Activated CD8-positive, alpha-beta T cell treated with anti-CD3 and anti-CD28 coated beads for 36 hours (primary cell): Measurements from ENCODE around the gene RHBDD1. TPM values are rescaled to one million over a fixed set of nuclear protein-coding genes. Genes with fewer than 3 reads are reported as not detected.

Experiments
- ATAC-seq: fragments of 200-7000 bp; cut with Tn5 transposase; one replicate; pipeline ENCODE4 v1.10.0; 2021; ENCODE audit warnings: mild to moderate bottlenecking, moderate library complexity
- CTCF ChIA-PET: fragments of 350-600 bp; sonication (Branson Sonifier 250); formaldehyde crosslinking; loops from one replicate; lab custom pipeline; 2021; ENCODE audit warnings: antibody characterized with exemption; lab: Charles Lee
- POLR2A ChIA-PET: fragments of 350-600 bp; sonication (Branson Sonifier 250); formaldehyde crosslinking; loops from one replicate; lab custom pipeline; 2021; ENCODE audit warnings: antibody characterized with exemption; lab: Charles Lee
- DNase-seq: peaks from one replicate; pipeline ENCODE4 v3.0.0-alpha.2; 2020
- H3K27ac Mint-ChIP-seq: one replicate; pipeline ENCODE4 v1.8.0; 2021; ENCODE audit warnings: mild to moderate bottlenecking, mixed read lengths
- H3K27me3 Mint-ChIP-seq: one replicate; pipeline ENCODE4 v1.8.0; 2021; ENCODE audit warnings: mixed read lengths
- H3K36me3 Mint-ChIP-seq: one replicate; pipeline ENCODE4 v1.8.0; 2021; ENCODE audit warnings: low read depth, mixed read lengths
- H3K4me1 Mint-ChIP-seq: one replicate; pipeline ENCODE4 v1.8.0; 2021; ENCODE audit warnings: low read depth, mixed read lengths
- H3K4me3 Mint-ChIP-seq: one replicate; pipeline ENCODE4 v1.8.0; 2021; ENCODE audit warnings: mild to moderate bottlenecking, moderate library complexity, mixed read lengths
- H3K9me3 Mint-ChIP-seq: one replicate; pipeline ENCODE4 v1.8.0; 2021; ENCODE audit warnings: mixed read lengths
- intact Hi-C: fragments of 100-400 bp; cut with micrococcal nuclease; formaldehyde crosslinking; loops from one replicate; pipeline ENCODE4 v1.10.0; 2022
- total RNA-seq, 2 experiments: library from RNA; stranded (reverse); gene quantifications; one replicate each; pipeline ENCODE4 v1.2.3, GENCODE V29; 2021
- TF ChIP-seq, protein P1 (sequence below): fragments of 200-600 bp; IDR thresholded peaks from one replicate; pipeline ENCODE4 v1.8.0; 2022; ENCODE audit warnings: antibody characterized with exemption, mild to moderate bottlenecking

Gene RHBDD1
- total RNA-seq, 2 experiments from 2014 or later = 34.3 to 35.9 TPM

- intact Hi-C loops = no loop called here
- no peak overlapping the region for H3K4me3 Mint-ChIP-seq
- TF ChIP-seq, protein P1, sequence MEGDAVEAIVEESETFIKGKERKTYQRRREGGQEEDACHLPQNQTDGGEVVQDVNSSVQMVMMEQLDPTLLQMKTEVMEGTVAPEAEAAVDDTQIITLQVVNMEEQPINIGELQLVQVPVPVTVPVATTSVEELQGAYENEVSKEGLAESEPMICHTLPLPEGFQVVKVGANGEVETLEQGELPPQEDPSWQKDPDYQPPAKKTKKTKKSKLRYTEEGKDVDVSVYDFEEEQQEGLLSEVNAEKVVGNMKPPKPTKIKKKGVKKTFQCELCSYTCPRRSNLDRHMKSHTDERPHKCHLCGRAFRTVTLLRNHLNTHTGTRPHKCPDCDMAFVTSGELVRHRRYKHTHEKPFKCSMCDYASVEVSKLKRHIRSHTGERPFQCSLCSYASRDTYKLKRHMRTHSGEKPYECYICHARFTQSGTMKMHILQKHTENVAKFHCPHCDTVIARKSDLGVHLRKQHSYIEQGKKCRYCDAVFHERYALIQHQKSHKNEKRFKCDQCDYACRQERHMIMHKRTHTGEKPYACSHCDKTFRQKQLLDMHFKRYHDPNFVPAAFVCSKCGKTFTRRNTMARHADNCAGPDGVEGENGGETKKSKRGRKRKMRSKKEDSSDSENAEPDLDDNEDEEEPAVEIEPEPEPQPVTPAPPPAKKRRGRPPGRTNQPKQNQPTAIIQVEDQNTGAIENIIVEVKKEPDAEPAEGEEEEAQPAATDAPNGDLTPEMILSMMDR = no peak
- H3K9me3 Mint-ChIP-seq = peaks cover 4% of the 10 kb centered on the region
- CTCF ChIA-PET = no interaction called here
- no peak for DNase-seq
- no peak overlapping the region for H3K27ac Mint-ChIP-seq
- no peaks in the 10 kb centered on the region for H3K27me3 Mint-ChIP-seq
- ATAC-seq = no peak
- POLR2A ChIA-PET = no interaction called here
- H3K4me1 Mint-ChIP-seq = peaks cover 4% of the 10 kb centered on the region
- peaks cover 46% of the 10 kb centered on the region for H3K36me3 Mint-ChIP-seq
Observed at GRCh38 chr2:226881287-226881686, 45.4 kb downstream of the RHBDD1 start.

DNA sequence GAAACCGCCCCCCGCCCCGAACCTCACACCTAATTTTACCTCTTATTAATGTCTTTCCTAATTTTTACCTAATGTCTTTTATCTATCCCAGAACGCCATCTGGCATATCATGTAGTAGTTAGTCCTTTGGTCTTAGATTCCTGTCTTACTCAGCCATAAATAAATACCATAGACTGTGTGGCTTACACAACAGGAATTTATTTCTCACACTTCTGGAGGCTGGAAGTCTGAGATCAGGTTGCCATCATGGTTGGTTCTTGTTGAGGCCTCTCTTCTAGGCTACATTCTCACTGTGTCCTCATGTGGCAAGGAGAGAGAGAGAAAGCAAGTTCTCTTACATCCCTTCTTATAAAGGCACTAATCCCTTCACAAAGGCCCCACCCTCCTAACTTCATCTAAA lies 46.8 kb downstream of the RHBDD1 start:
- CTCF ChIA-PET = no interaction called here
- Mint-ChIP-seq H3K27me3 (no peaks in the 10 kb centered on the region), H3K36me3 (peaks cover 44% of the 10 kb centered on the region), H3K27ac (no peak overlapping the region), H3K4me1 (peaks cover 4% of the 10 kb centered on the region), H3K4me3 (no peak overlapping the region), H3K9me3 (peaks cover 4% of the 10 kb centered on the region)
- TF ChIP-seq, protein P1 = no peak
- ATAC-seq = no peak
- POLR2A ChIA-PET = no interaction called here
- DNase-seq = no peak
- intact Hi-C loops = no loop called here

DNA sequence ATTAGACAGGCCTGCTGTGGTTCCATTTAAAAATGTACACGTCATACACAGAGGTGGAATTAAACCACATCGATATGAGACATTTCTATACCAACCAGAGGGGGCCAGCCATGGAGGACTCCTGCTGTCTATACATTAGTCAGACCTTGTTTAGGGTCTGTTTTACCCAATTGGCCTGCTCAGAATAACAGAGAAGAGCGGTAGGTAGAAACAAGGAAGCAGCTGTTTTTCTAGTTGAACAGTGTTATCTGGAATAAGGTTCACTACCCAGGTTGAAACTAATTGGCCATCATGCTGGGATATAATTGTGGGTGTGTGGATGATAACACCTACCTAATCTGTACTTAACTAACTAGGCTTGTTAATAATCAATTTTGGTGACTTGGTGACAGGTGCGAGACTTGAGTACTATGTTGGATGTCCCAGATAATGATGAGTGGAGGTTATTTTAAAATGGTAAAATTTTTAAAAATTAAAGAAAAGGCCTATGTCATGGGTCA lies 47.5 kb downstream of the RHBDD1 start:
- Mint-ChIP-seq H3K27ac (no peak overlapping the region), H3K27me3 (no peaks in the 10 kb centered on the region), H3K4me3 (no peak overlapping the region), H3K4me1 (peaks cover 4% of the 10 kb centered on the region), H3K36me3 (peaks cover 43% of the 10 kb centered on the region), H3K9me3 (peaks cover 4% of the 10 kb centered on the region)
- no peak for DNase-seq
- intact Hi-C loops = no loop called here
- POLR2A ChIA-PET = no interaction called here
- ATAC-seq = no peak
- CTCF ChIA-PET = no interaction called here
- TF ChIP-seq, protein P1 = no peak

- no peak overlapping the region for H3K27ac Mint-ChIP-seq
- no peak overlapping the region for H3K4me3 Mint-ChIP-seq
- ATAC-seq = no peak
- ChIA-PET POLR2A (no interaction called here), CTCF (no interaction called here)
- intact Hi-C loops = no loop called here
- no peaks in the 10 kb centered on the region for H3K27me3 Mint-ChIP-seq
- H3K9me3 Mint-ChIP-seq = peaks cover 4% of the 10 kb centered on the region
- TF ChIP-seq, protein P1 = no peak
- H3K4me1 Mint-ChIP-seq = peaks cover 2% of the 10 kb centered on the region
- no peak for DNase-seq
- peaks cover 39% of the 10 kb centered on the region for H3K36me3 Mint-ChIP-seq
Observed at GRCh38 chr2:226884166-226884565, 48.3 kb downstream of the RHBDD1 start.

GRCh38 chr2:226885769-226886435 lies 50.0 kb downstream of the RHBDD1 start:
- peaks cover 30% of the 10 kb centered on the region for H3K36me3 Mint-ChIP-seq
- no peaks in the 10 kb centered on the region for H3K27me3 Mint-ChIP-seq
- TF ChIP-seq, protein P1 = no peak
- no peak for ATAC-seq
- peaks cover 2% of the 10 kb centered on the region for H3K4me1 Mint-ChIP-seq
- peaks cover 4% of the 10 kb centered on the region for H3K9me3 Mint-ChIP-seq
- H3K27ac Mint-ChIP-seq = no peak overlapping the region
- intact Hi-C loops = no loop called here
- H3K4me3 Mint-ChIP-seq = no peak overlapping the region
- no peak for DNase-seq
- POLR2A ChIA-PET = no interaction called here
- CTCF ChIA-PET = interaction anchor here (1.2 kb wide), 1 partner anchor 83 kb away, joined by 3 read pairs; no protein-coding TSS in a partner anchor
